SK-N-MC (cell line): ENCODE results near the gene GAL3ST3.
A peak's percentile ranks its signal among the peaks of the same experiment; 100 is the strongest.
"Not testable (repeated sequence)": the region's sequence is repeated elsewhere in the genome, so short reads cannot be mapped to it uniquely, and the experiment has no call there.

Experiments
- DNase-seq: peaks from one replicate; pipeline ENCODE4 v3.0.0-alpha.2; 2011; ENCODE audit warnings: low read depth, low spot score
- H3K27ac ChIP-seq: fragments of 200-600 bp; sonication (generic); 2 replicates; pipeline ENCODE4 v1.5.1; 2016; ENCODE audit warnings: mixed run types
- H3K36me3 ChIP-seq: fragments of 200-600 bp; sonication (generic); 2 replicates; pipeline ENCODE4 v1.6.1; 2017; ENCODE audit warnings: antibody characterized with exemption, low read length, mixed read lengths; ENCODE audit not compliant: insufficient read depth
- H3K4me3 ChIP-seq: fragments of 200-600 bp; sonication (generic); 2 replicates; pipeline ENCODE4 v1.5.1; 2016
- H3K9ac ChIP-seq: fragments of 200-600 bp; sonication (generic); 2 replicates; pipeline ENCODE4 v1.8.0; 2017; ENCODE audit warnings: mixed run types, mixed read lengths; ENCODE audit not compliant: insufficient read length
- H3K9me3 ChIP-seq: fragments of 200-600 bp; sonication (generic); 2 replicates; pipeline ENCODE4 v1.6.1; 2017; ENCODE audit warnings: low read depth, mild to moderate bottlenecking, antibody characterized with exemption, low read length, moderate library complexity, mixed read lengths
- EZH2 ChIP-seq: fragments of 200-600 bp; sonication (generic); IDR thresholded peaks from one replicate; pipeline ENCODE4 v1.6.1; 2017; ENCODE audit warnings: antibody characterized with exemption
- FOXP2 ChIP-seq: optimal IDR thresholded peaks from 2 replicates; pipeline ENCODE3; 2011; ENCODE audit warnings: mild to moderate bottlenecking, moderate library complexity; ENCODE audit not compliant: insufficient read depth; ENCODE audit errors: extremely low read length, control extremely low read depth
- POLR2AphosphoS5 ChIP-seq: IDR thresholded peaks from 2 replicates; pipeline ENCODE4 v1.6.1; 2012; ENCODE audit warnings: mild to moderate bottlenecking, low read depth, low read length, borderline replicate concordance

The GAL3ST3 gene

DNA sequence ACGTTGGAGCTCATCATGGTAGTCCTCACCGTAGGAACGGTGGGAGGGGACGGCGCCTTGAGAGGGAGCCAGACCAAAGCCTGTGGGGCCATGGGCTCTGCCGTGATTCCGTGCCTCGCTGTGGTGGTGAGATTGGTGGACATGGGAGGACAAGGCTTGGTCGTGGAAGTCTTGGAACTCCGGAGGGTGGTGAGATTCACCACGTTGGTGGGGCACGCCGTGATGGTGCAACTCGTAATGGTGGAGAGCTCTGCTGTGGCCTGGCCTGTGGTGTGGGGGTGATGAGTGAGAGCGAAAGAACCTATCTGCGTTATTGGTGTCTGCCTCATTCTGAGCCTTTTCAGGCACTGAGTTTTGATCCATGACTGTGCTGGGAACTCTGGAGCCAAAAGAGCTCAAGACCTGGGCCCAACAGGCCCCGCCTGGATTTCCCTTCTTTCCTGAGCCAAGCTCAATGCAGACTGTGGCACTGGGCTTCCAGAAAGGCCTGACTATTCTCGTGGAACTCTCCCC lies 22.9 kb downstream of the GAL3ST3 start, which contains the start of gene CATSPER1:
TSS of gene CATSPER1 (minus strand) at position 463 of the 513 bp plus-strand sequence. CDS start at position 363, 100 bp downstream.
- H3K27ac ChIP-seq: no peak within 1 kb of the TSS
- no peaks in the 10 kb centered on the region for H3K9me3 ChIP-seq
- H3K4me3 ChIP-seq: no peak within 1 kb of the TSS
- no peak for DNase-seq
- TF ChIP-seq EZH2: no peak
- TF ChIP-seq POLR2AphosphoS5: no peak
- TF ChIP-seq FOXP2: no peak
- H3K36me3 ChIP-seq: no peaks in the 10 kb centered on the region
- no peak within 1 kb of the TSS for H3K9ac ChIP-seq

- H3K36me3 ChIP-seq, H3K27ac ChIP-seq, H3K9ac ChIP-seq, H3K9me3 ChIP-seq, DNase-seq, H3K4me3 ChIP-seq: not testable (repeated sequence)
Observed at GRCh38 chr11:66023186-66023440, 25.8 kb downstream of the GAL3ST3 start.

- H3K9me3 ChIP-seq: no peaks in the 10 kb centered on the region
- no peak overlapping the region for H3K27ac ChIP-seq
- H3K9ac ChIP-seq: peak overlapping the region; percentile 56
- TF ChIP-seq POLR2AphosphoS5: no peak
- TF ChIP-seq FOXP2: no peak
- no peak for TF ChIP-seq EZH2
- no peak for DNase-seq
- H3K36me3 ChIP-seq: no peaks in the 10 kb centered on the region
- peak overlapping the region; percentile 54 for H3K4me3 ChIP-seq
Observed at GRCh38 chr11:66022401-66023185, 26.4 kb downstream of the GAL3ST3 start.

DNA sequence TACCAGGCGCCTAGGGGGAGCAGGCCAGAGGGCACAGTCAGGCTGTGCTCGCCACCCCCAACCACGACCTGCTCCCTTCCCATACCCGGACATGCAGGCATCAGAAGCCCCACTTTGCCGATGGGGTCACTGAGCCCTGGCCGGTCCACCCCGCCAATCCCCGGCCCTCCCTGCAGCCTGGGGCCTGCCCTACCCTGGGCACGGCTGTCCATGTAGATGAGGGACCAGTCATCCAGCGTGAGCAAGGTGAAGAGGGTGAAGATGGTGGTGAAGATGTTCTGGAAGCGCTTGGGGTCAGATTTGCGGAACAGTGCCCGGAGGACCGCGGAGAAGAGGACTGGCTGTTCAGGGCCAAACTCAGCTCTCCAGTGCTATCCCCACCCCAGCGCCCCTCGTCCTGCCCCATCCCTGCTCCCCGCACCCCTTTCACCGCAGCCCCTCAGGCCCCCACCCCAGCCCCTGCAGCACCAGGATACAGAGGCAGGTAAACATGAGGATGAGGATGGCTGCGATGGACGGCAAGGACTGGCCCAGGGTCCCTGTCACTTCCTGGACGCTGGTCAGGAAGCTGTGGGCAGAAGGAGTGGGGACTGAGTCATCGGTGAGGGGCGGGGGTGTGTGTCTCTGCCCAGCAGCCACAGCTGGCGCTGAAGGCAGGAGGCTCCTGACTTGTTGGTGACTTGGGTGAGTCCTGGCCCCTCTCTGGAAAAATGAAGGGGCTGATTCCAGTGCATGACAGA lies 28.2 kb downstream of the GAL3ST3 start:
- no peak overlapping the region for H3K4me3 ChIP-seq
- no peak overlapping the region for H3K27ac ChIP-seq
- no peaks in the 10 kb centered on the region for H3K36me3 ChIP-seq
- no peak for DNase-seq
- no peaks in the 10 kb centered on the region for H3K9me3 ChIP-seq
- TF ChIP-seq EZH2: no peak
- no peak for TF ChIP-seq POLR2AphosphoS5
- TF ChIP-seq FOXP2: no peak
- no peak overlapping the region for H3K9ac ChIP-seq

DNA sequence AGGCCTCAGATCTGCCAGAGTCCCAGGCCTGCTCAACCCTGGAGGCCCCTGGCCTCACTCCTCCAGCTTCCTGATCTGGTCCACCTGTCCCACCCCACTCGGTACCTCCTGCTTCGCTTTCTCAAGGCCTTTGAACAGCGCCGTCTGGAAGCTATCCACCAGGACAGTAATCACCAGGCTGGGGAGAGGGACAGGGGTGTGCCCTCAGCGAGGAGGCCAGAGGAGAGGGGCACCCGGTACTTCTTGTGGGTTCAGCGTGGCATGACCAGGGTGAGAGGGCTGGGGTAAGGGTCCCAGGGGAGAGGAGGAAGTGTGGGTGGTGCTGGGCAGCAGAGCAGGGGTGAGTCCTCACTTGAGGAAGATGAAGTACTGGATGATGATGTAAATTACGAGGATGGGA lies 28.7 kb downstream of the GAL3ST3 start:
- TF ChIP-seq POLR2AphosphoS5: no peak
- TF ChIP-seq EZH2: no peak
- no peak for TF ChIP-seq FOXP2
- no peak overlapping the region for H3K27ac ChIP-seq
- DNase-seq: no peak
- H3K4me3 ChIP-seq: no peak overlapping the region
- H3K9me3 ChIP-seq: no peaks in the 10 kb centered on the region
- H3K9ac ChIP-seq: no peak overlapping the region
- H3K36me3 ChIP-seq: no peaks in the 10 kb centered on the region

- Histone ChIP-seq H3K4me3 (no peak overlapping the region), H3K36me3 (no peaks in the 10 kb centered on the region), H3K9ac (no peak overlapping the region), H3K9me3 (no peaks in the 10 kb centered on the region), H3K27ac (no peak overlapping the region)
- DNase-seq: no peak
- TF ChIP-seq FOXP2 (no peak), EZH2 (no peak), POLR2AphosphoS5 (no peak)
Observed at GRCh38 chr11:66017321-66017720, 31.6 kb downstream of the GAL3ST3 start.

DNA sequence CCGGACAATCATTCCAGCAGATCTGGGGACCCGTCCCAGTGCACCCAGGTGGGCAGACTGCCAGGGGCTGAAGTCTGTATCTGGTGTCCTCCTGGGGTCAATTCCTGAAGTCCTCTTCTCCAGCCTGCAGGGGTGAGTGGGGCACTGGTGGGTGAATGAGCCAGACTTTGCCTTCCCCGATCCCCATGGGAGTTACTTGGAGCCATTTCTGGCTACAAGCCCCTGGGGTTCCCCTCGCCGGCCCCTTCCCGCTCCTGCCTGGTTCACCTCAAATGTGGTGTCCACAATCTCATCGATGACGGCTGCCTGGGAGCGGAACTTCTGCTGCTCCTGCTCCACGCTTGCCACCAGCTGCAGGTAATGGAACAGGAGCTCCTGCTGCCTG lies 32.2 kb downstream of the GAL3ST3 start:
- TF ChIP-seq EZH2 (no peak), POLR2AphosphoS5 (no peak), FOXP2 (no peak)
- Histone ChIP-seq H3K4me3 (no peak overlapping the region), H3K9me3 (no peaks in the 10 kb centered on the region), H3K27ac (no peak overlapping the region), H3K9ac (no peak overlapping the region), H3K36me3 (no peaks in the 10 kb centered on the region)
- no peak for DNase-seq

DNA sequence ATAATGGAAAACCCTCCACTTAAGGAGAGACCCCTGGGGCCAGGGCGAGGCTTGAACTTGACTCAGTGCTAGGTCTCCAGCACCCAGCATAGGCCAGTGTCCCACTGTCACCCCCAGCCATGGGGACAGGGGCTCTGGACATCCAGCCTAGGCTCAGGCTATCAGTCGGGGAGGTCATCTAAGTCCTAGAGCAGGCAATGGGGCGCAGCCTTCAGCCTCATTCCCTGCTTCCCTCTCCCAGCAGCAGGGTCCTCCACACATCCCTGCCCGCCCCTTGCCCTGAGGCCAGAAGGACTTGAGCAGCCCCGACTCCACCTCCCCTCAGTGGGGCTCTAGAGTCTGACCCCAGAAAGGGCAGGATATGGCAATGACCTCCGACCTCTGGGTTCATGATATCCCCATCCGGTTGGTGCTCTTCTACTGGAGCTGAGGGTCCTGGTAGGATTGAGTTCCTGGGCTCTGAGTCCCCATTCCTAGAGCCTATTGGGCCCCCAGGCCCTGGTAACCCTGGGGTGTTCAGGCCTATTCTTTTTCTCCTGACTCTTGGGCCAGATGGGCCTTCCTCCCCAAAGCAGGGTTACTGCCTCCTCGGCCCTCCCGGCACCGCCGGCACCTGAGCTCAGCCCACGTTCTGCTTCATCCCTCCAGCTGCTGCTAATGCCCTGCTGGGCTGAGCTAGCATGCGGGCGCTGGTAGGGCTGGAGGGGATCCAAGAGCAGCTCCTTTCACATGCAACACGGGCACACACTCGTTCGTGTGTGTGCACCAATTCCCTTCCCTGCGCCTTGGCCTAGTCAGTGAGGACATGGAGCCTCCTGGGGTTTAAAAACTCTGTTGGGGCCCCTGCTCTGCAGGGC lies 32.8 kb downstream of the GAL3ST3 start:
- DNase-seq: no peak
- Histone ChIP-seq H3K27ac (no peak overlapping the region), H3K36me3 (no peaks in the 10 kb centered on the region), H3K9ac (no peak overlapping the region), H3K4me3 (no peak overlapping the region), H3K9me3 (no peaks in the 10 kb centered on the region)
- TF ChIP-seq EZH2 (no peak), POLR2AphosphoS5 (no peak), FOXP2 (no peak)
